Karpas-422 (cell line): Measurements from ENCODE around the gene RBM14. TPM values are rescaled to one million over a fixed set of nuclear protein-coding genes. Genes with fewer than 3 reads are reported as not detected.

ENCODE experiments used
- DNase-seq: peaks from one replicate; pipeline ENCODE4 v3.0.0-alpha.2; 2015
- H2AFZ ChIP-seq: fragments of 200-600 bp; sonication (generic); 2 replicates; pipeline ENCODE4 v1.6.1; 2014; ENCODE audit warnings: antibody characterized with exemption, low read length, mixed read lengths
- H3K27ac ChIP-seq: fragments of 200-600 bp; sonication (generic); 2 replicates; pipeline ENCODE4 v1.5.1; 2014; ENCODE audit warnings: mild to moderate bottlenecking, low read length, moderate library complexity
- H3K27me3 ChIP-seq: fragments of 200-600 bp; sonication (generic); 2 replicates; pipeline ENCODE4 v1.6.1; 2014; ENCODE audit warnings: low read length, mixed read lengths
- H3K36me3 ChIP-seq: fragments of 200-600 bp; sonication (generic); 2 replicates; pipeline ENCODE4 v1.6.1; 2014; ENCODE audit warnings: low read length, mixed read lengths; ENCODE audit not compliant: insufficient read depth
- H3K4me1 ChIP-seq: fragments of 200-600 bp; sonication (generic); 2 replicates; pipeline ENCODE4 v1.6.1; 2014; ENCODE audit warnings: mild to moderate bottlenecking, low read length, mixed read lengths
- H3K4me2 ChIP-seq: fragments of 200-600 bp; sonication (generic); 2 replicates; pipeline ENCODE4 v1.6.1; 2014; ENCODE audit warnings: low read length, low read depth, mild to moderate bottlenecking; ENCODE audit not compliant: poor library complexity, severe bottlenecking
- H3K4me3 ChIP-seq: fragments of 200-600 bp; sonication (generic); 2 replicates; pipeline ENCODE4 v1.5.1; 2014; ENCODE audit warnings: mild to moderate bottlenecking, antibody characterized with exemption, low read length, mixed read lengths
- H3K79me2 ChIP-seq: fragments of 200-600 bp; sonication (generic); 2 replicates; pipeline ENCODE4 v1.6.1; 2014; ENCODE audit warnings: mild to moderate bottlenecking, low read length, mixed read lengths
- H3K9ac ChIP-seq: fragments of 200-600 bp; sonication (generic); 2 replicates; pipeline ENCODE4 v1.6.0; 2014; ENCODE audit warnings: low read length
- H3K9me2 ChIP-seq: fragments of 200-600 bp; sonication (generic), shearing (Covaris generic); replicated peaks from 2 replicates; pipeline ENCODE4 v1.6.0; 2014; ENCODE audit warnings: mild to moderate bottlenecking, low read length, moderate library complexity; ENCODE audit not compliant: insufficient read depth
- H3K9me3 ChIP-seq: fragments of 300-700, 200-600 bp; sonication (generic); 2 replicates; pipeline ENCODE4 v1.6.1; 2014; ENCODE audit warnings: low read length, mixed read lengths
- H4K20me1 ChIP-seq: fragments of 200-600 bp; sonication (generic); 2 replicates; pipeline ENCODE4 v1.6.1; 2014; ENCODE audit warnings: mild to moderate bottlenecking, antibody characterized with exemption, low read length, low read depth; ENCODE audit not compliant: insufficient read depth
- total RNA-seq: library from RNA; depleted of rRNA; stranded (reverse); fragments of >200 nt; shearing (Covaris generic); gene quantifications from 2 replicates; pipeline ENCODE4 v1.2.3, GENCODE V29; 2014; ENCODE audit warnings: low replicate concordance

RBM14 gene
- total RNA-seq, 1 experiment from 2014 or later = 47.9 TPM

GRCh38 chr11:66592457-66593302 is 23.8 kb upstream of the RBM14 start, which contains the start of the genes CCDC87 and CCS:
Gene CCDC87 (minus strand): TSS chr11:66593063. CDS start chr11:66593015, 48 bp downstream.
Gene CCS (plus strand): TSS chr11:66593185. CDS start chr11:66593262, 77 bp downstream.
- DNase-seq = peak; percentile 99

GRCh38 chr11:66593303-66593635 is 23.2 kb upstream of the RBM14 start:
- Histone ChIP-seq H3K4me2 (peak overlapping the region; percentile 97), H2AFZ (peak overlapping the region; percentile 97), H3K36me3 (no peaks in the 10 kb centered on the region), H3K79me2 (peaks cover 17% of the 10 kb centered on the region), H3K27me3 (no peaks in the 10 kb centered on the region), H3K27ac (no peak overlapping the region; the same call in 1 of the 2 replicates), H3K4me1 (peaks cover 28% of the 10 kb centered on the region), H4K20me1 (no peaks in the 10 kb centered on the region), H3K9me2 (no peaks in the 10 kb centered on the region), H3K4me3 (peak overlapping the region; percentile 98), H3K9ac (peak overlapping the region; percentile 98), H3K9me3 (no peaks in the 10 kb centered on the region)
- no peak for DNase-seq

More at GRCh38 chr11:66592457-66593302, 23.8 kb upstream of the RBM14 start, which contains the start of the genes CCDC87 and CCS:
- Histone ChIP-seq H2AFZ (peak within 1 kb of the TSS; percentile 97), H3K4me2 (peak within 1 kb of the TSS; percentile 97), H3K4me1 (peaks cover 28% of the 10 kb centered on the region), H3K27me3 (no peaks in the 10 kb centered on the region), H3K79me2 (peaks cover 17% of the 10 kb centered on the region), H3K9me2 (no peaks in the 10 kb centered on the region), H3K9me3 (no peaks in the 10 kb centered on the region), H3K9ac (peak within 1 kb of the TSS; percentile 98), H3K27ac (no peak within 1 kb of the TSS; the same call in 1 of the 2 replicates), H3K4me3 (peak within 1 kb of the TSS; percentile 98), H4K20me1 (no peaks in the 10 kb centered on the region), H3K36me3 (no peaks in the 10 kb centered on the region)

GRCh38 chr11:66593650-66594049 is 22.8 kb upstream of the RBM14 start:
- Histone ChIP-seq H3K4me1 (peaks cover 28% of the 10 kb centered on the region), H3K4me3 (peak overlapping the region; percentile 98), H3K27me3 (no peaks in the 10 kb centered on the region), H4K20me1 (no peaks in the 10 kb centered on the region), H3K9me3 (no peaks in the 10 kb centered on the region), H3K27ac (no peak overlapping the region), H3K9me2 (no peaks in the 10 kb centered on the region), H3K9ac (peak overlapping the region; percentile 98), H3K36me3 (no peaks in the 10 kb centered on the region), H3K79me2 (peaks cover 17% of the 10 kb centered on the region), H2AFZ (no peak overlapping the region), H3K4me2 (peak overlapping the region; percentile 97)
- no peak for DNase-seq

GRCh38 chr11:66595245-66595904 is 21.1 kb upstream of the RBM14 start:
- DNase-seq = no peak
- Histone ChIP-seq H3K4me3 (peak overlapping the region; percentile 26; the same call in 1 of the 2 replicates), H3K9ac (peak overlapping the region; percentile 43), H3K27ac (0 out of 2 replicates have a peak overlapping the region, but pooled peaks have one; percentile 10), H3K79me2 (peaks cover 17% of the 10 kb centered on the region), H4K20me1 (no peaks in the 10 kb centered on the region), H3K36me3 (0 out of 2 replicates have a peak, but pooled peaks cover 3% of the 10 kb centered on the region), H3K27me3 (no peaks in the 10 kb centered on the region), H3K4me2 (peak overlapping the region; percentile 50), H2AFZ (no peak overlapping the region), H3K4me1 (peaks cover 32% of the 10 kb centered on the region), H3K9me2 (no peaks in the 10 kb centered on the region), H3K9me3 (no peaks in the 10 kb centered on the region)

GRCh38 chr11:66598993-66599392 is 17.4 kb upstream of the RBM14 start:
- H3K9ac ChIP-seq = no peak overlapping the region
- H3K27me3 ChIP-seq = no peaks in the 10 kb centered on the region
- H3K9me3 ChIP-seq = no peaks in the 10 kb centered on the region
- DNase-seq = no peak
- H3K4me1 ChIP-seq = peaks cover 20% of the 10 kb centered on the region
- no peak overlapping the region for H2AFZ ChIP-seq
- H3K36me3 ChIP-seq = 0 out of 2 replicates have a peak, but pooled peaks cover 6% of the 10 kb centered on the region
- H4K20me1 ChIP-seq = no peaks in the 10 kb centered on the region
- no peaks in the 10 kb centered on the region for H3K9me2 ChIP-seq
- H3K4me2 ChIP-seq = no peak overlapping the region
- H3K27ac ChIP-seq = no peak overlapping the region
- peaks cover 7% of the 10 kb centered on the region; the same call in 1 of the 2 replicates for H3K79me2 ChIP-seq
- H3K4me3 ChIP-seq = no peak overlapping the region

- Histone ChIP-seq H3K4me2 (no peak overlapping the region), H3K9ac (no peak overlapping the region), H3K36me3 (0 out of 2 replicates have a peak, but pooled peaks cover 6% of the 10 kb centered on the region), H3K27ac (no peak overlapping the region), H3K4me3 (no peak overlapping the region), H3K79me2 (peaks cover 2% of the 10 kb centered on the region; the same call in 1 of the 2 replicates), H4K20me1 (no peaks in the 10 kb centered on the region), H3K27me3 (no peaks in the 10 kb centered on the region), H3K9me2 (no peaks in the 10 kb centered on the region), H3K4me1 (peaks cover 12% of the 10 kb centered on the region), H2AFZ (no peak overlapping the region), H3K9me3 (no peaks in the 10 kb centered on the region)
- no peak for DNase-seq
Measured at GRCh38 chr11:66600219-66600618, 16.2 kb upstream of the RBM14 start.

GRCh38 chr11:66600631-66601233 is 15.7 kb upstream of the RBM14 start:
- Histone ChIP-seq H3K4me2 (no peak overlapping the region), H3K9me3 (no peaks in the 10 kb centered on the region), H3K9ac (no peak overlapping the region), H2AFZ (no peak overlapping the region), H3K79me2 (no peaks in the 10 kb centered on the region; the same call in 1 of the 2 replicates), H4K20me1 (no peaks in the 10 kb centered on the region), H3K36me3 (peaks cover 6% of the 10 kb centered on the region; the same call in 1 of the 2 replicates), H3K27ac (no peak overlapping the region), H3K9me2 (no peaks in the 10 kb centered on the region), H3K4me1 (peaks cover 7% of the 10 kb centered on the region), H3K27me3 (no peaks in the 10 kb centered on the region), H3K4me3 (no peak overlapping the region)
- DNase-seq = no peak
